Mucosa of rectum (tissue), 2 donors: ENCODE data around the gene RACGAP1.
"Not testable (repeated sequence)": the region's sequence is repeated elsewhere in the genome, so short reads cannot be mapped to it uniquely, and the experiment has no call there.

Experiments used
- H3K27ac ChIP-seq, 2 donors: one replicate each; pipeline ENCODE4 v1.7.0; 2013; ENCODE audit warnings: inconsistent platforms in 2 of 2, low read depth in 2 of 2, low read length in 2 of 2
- H3K27me3 ChIP-seq, 2 donors: one replicate each; pipeline ENCODE4 v1.7.0; 2013; ENCODE audit warnings: low read length in 2 of 2; ENCODE audit not compliant: control insufficient read depth in 2 of 2, insufficient read depth in 2 of 2
- H3K36me3 ChIP-seq, 2 donors: one replicate each; pipeline ENCODE4 v1.7.0; 2013; ENCODE audit warnings: low read length in 2 of 2; ENCODE audit not compliant: control insufficient read depth in 2 of 2, insufficient read depth in 2 of 2
- H3K4me1 ChIP-seq, 2 donors: one replicate each; pipeline ENCODE4 v1.7.0; 2013; ENCODE audit warnings: low read length in 2 of 2, mild to moderate bottlenecking in 1 of 2; ENCODE audit not compliant: control insufficient read depth in 2 of 2, insufficient read depth in 2 of 2
- H3K4me3 ChIP-seq, 2 donors: one replicate each; pipeline ENCODE4 v1.7.0; 2013; ENCODE audit warnings: low read length in 2 of 2
- H3K9ac ChIP-seq, 2 donors: one replicate each; pipeline ENCODE4 v1.7.0; 2013; ENCODE audit warnings: low read length in 2 of 2, low read depth in 1 of 2, mild to moderate bottlenecking in 1 of 2
- H3K9me3 ChIP-seq, 2 donors: one replicate each; pipeline ENCODE4 v1.7.0; 2013; ENCODE audit warnings: low read length in 2 of 2; ENCODE audit not compliant: control insufficient read depth in 2 of 2
- donor health status: healthy.
- donor health status: Normal muscosa, but diverticular disease.

RACGAP1 gene

DNA sequence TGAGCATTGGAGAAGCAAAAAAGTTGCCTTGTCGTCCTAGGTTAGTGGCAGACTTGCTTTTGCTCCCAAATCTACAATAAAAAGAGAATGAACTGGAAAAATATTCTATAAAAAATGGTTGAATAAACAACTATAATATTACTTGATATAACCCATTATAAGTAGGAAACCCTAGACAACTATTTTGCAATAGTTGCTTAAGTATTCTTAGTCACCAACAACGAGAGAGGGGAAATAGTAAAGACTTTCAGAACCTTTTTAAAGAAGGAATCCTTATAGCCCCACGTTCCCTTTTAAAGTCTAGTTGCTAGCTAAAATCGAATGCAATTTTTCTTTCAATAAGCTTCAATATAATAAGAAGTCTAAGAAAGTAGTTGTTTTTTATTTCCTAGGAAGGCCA lies 35.0 kb downstream of the RACGAP1 start:
- no peak overlapping the region for H3K9ac ChIP-seq
- H3K27me3 ChIP-seq, result no peaks in the 10 kb centered on the region
- no peaks in the 10 kb centered on the region for H3K9me3 ChIP-seq
- H3K4me1 ChIP-seq, result no peaks in the 10 kb centered on the region
- H3K4me3 ChIP-seq, result no peak overlapping the region
- peaks cover 10 to 23% of the 10 kb centered on the region in 2 donors for H3K36me3 ChIP-seq
- H3K27ac ChIP-seq, result no peak overlapping the region

GRCh38 chr12:49989400-49989799 lies 35.9 kb downstream of the RACGAP1 start:
- not testable (repeated sequence) for H3K9ac ChIP-seq, H3K27ac ChIP-seq, H3K9me3 ChIP-seq, H3K4me3 ChIP-seq, H3K27me3 ChIP-seq, H3K4me1 ChIP-seq
- H3K36me3 ChIP-seq, result peaks cover 10 to 23% of the 10 kb centered on the region in 2 donors

DNA sequence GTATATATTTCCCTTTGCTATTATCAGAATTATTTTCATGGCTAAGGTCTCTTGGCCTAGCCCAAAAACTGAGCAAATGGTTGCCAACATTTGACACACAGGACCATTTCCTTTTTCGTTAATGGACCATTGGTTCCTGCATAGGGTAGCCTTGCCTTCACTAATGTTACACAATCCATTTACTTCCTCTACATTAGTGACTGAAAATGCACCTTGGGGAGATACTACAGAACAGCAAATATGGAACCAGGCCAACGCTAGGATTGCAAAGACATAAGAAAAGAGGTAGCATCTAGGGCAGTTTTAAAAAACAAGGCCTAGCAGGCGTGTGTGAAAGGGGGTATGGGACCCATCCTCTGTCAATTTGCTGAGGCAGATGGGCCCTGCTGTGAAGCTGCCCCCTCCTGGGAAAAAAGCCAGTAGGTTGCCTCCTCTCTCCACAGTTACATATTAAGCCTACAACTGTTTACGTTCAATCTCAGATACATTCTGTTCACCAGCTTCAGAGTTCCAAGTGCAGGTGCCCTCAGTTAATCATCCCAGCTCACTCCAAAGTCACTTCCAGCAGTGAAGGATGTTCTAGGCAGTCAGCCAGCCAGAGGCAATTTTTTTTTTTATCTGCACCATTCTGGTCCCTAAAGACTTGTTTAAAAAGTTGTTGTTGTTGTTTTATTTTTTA lies 37.5 kb downstream of the RACGAP1 start:
- H3K4me1 ChIP-seq, result no peaks in the 10 kb centered on the region
- H3K9ac ChIP-seq, result no peak overlapping the region
- no peak overlapping the region for H3K4me3 ChIP-seq
- no peaks in the 10 kb centered on the region for H3K27me3 ChIP-seq
- H3K36me3 ChIP-seq, result peaks cover 4 to 11% of the 10 kb centered on the region in 2 donors
- H3K27ac ChIP-seq, result no peak overlapping the region
- no peaks in the 10 kb centered on the region for H3K9me3 ChIP-seq

DNA sequence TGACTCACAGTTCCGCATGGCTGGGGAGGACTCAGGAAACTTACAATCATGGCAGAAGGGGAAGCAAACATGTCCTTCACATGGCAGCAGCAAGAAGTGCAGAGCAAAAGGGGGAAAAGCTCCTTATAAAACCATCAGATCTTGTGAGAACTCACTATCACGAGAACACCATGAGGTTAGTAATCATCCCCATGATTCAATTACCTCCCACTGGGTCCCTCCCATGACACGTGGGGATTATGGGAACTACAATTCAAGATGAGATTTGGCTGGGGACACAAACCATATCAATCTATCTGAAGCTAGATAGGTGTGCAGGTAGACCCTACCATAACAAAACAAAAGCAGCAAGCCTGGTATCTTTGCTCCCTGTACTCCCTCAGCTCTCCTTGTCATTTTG lies 38.8 kb downstream of the RACGAP1 start:
- not testable (repeated sequence) for H3K9me3 ChIP-seq, H3K4me3 ChIP-seq, H3K9ac ChIP-seq, H3K27ac ChIP-seq, H3K27me3 ChIP-seq, H3K36me3 ChIP-seq, H3K4me1 ChIP-seq

GRCh38 chr12:49985981-49986380 lies 39.3 kb downstream of the RACGAP1 start:
- H3K36me3 ChIP-seq, result peaks cover 2 to 3% of the 10 kb centered on the region in 2 donors

GRCh38 chr12:49984476-49985359 lies 40.6 kb downstream of the RACGAP1 start:
- Histone ChIP-seq H3K27ac (no peak overlapping the region), H3K27me3 (no peaks in the 10 kb centered on the region), H3K4me3 (no peak overlapping the region), H3K4me1 (no peaks in the 10 kb centered on the region), H3K9ac (no peak overlapping the region), H3K36me3 (no peaks in the 10 kb centered on the region), H3K9me3 (no peaks in the 10 kb centered on the region)

More at GRCh38 chr12:49985981-49986380, 39.3 kb downstream of the RACGAP1 start:
- H3K27me3 ChIP-seq, result no peaks in the 10 kb centered on the region
- no peak overlapping the region for H3K4me3 ChIP-seq
- no peak overlapping the region for H3K9ac ChIP-seq
- H3K9me3 ChIP-seq, result no peaks in the 10 kb centered on the region
- no peaks in the 10 kb centered on the region for H3K4me1 ChIP-seq
- no peak overlapping the region for H3K27ac ChIP-seq

DNA sequence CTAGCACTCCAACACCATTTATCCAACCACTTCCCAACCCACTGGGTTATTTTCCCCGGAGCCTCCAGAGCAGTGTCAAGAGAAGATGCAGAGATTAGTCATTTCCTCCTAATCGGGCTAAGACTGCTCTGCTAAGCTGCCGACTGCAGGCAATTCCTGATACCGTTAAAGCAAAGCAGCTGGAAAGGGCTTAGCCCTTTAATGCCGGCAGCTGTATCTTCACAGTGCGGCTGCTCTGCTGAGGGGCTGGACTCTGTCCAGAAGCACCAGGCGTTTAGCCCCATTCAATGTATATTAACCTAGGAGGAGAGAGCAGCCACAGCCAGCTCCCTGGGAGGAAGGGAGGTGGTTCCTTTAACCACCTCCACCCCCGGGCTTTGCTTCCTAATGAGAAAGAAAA lies 41.4 kb downstream of the RACGAP1 start:
- no peak overlapping the region for H3K9ac ChIP-seq

DNA sequence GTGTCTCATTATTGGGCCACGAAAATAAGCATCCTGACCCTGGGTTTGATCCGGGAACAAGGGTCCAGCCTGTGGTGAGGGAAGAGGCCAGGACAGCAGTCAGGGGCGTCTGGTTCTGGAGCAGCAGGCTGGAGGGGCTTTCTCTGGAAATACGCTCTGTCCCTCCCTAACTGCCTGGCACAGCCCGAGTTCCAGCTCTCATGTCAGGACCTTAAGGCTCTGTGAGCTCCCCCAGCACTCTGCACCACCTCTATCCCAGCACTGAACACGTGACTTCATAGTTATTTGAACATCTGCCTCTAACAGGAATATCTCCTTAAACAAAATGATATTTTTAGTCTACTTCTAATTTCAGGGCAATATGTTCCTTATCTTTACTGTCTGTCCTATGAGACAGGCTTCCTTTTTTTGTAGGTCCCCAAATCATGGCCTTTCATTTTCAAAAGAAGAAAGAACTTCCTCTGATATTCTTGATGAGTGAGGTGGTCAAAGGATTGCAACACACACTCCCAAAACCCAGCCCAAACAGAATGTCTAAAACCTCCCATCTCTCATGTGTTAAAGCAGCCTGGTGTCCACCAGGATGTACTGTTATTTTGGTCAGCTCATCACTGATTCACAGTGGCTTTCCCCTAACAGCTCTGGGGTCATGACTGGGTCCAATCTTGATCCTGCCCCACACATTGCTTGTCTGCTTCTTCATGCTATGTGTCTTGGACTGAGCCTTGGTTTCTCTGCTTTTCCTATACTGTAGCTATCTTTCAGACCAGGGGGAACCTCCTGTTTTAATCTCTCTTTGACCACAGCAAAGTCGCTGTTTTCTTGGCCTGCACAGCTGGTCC lies 42.8 kb downstream of the RACGAP1 start:
- H3K4me3 ChIP-seq, result no peak overlapping the region
- H3K9me3 ChIP-seq, result no peaks in the 10 kb centered on the region
- H3K27me3 ChIP-seq, result no peaks in the 10 kb centered on the region
- no peak overlapping the region for H3K9ac ChIP-seq
- no peaks in the 10 kb centered on the region for H3K4me1 ChIP-seq
- H3K27ac ChIP-seq, result no peak overlapping the region
- H3K36me3 ChIP-seq, result no peaks in the 10 kb centered on the region

More for the DNA sequence above, 41.4 kb downstream of the RACGAP1 start:
- Histone ChIP-seq H3K27ac (no peak overlapping the region), H3K9me3 (no peaks in the 10 kb centered on the region), H3K4me3 (no peak overlapping the region), H3K4me1 (no peaks in the 10 kb centered on the region), H3K27me3 (no peaks in the 10 kb centered on the region), H3K36me3 (no peaks in the 10 kb centered on the region)

DNA sequence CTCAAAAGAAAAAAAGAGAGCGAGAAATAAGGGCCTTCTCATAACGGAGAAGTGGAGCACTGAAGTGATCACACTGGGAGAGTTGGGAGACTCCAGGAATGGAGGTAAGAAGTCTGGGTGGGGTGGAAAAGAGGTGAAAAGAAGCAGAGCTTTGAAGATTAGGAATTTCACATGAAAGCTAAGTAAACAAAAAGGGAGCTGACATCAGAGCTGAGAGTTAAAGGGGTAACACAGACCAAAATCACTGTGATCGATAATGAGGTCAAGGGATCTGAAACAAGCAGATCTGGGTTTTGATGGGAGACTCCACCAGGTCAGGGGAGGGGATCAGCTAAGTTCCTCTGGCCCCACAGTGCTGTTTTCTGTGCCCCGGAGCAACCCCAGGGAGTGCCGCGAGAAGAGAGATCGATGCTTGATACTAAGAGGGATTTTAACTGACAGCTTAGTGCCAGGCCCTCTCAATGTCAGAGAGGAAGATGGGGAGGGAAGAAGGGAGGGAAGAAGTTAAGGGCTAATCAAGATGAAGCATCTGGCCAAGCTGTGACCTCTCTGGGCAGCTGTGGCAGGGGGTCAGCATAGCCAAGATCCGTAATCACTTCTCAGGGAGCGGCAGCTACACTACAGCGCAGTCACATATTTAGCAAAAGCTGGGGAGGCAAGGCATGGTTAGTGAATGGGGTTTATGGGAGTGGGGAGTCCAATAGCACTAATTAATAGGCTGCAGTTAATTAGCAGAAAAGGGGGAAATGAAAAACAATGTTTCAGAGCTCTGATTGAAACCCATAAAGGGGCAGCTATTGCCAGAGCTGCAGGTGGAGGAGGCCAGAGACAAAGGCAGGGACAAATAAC lies 44.6 kb downstream of the RACGAP1 start:
- Histone ChIP-seq H3K27ac (no peak overlapping the region), H3K36me3 (no peaks in the 10 kb centered on the region), H3K27me3 (no peaks in the 10 kb centered on the region), H3K4me1 (no peaks in the 10 kb centered on the region), H3K4me3 (no peak overlapping the region), H3K9ac (no peak overlapping the region), H3K9me3 (no peaks in the 10 kb centered on the region)
